ENCODE results near the gene KCNAB1. TPM values are rescaled to one million over a fixed set of nuclear protein-coding genes. Genes with fewer than 3 reads are reported as not detected.

Gene KCNAB1
- total and polyA plus RNA-seq, 4 donors: 8.9 to 45.8 (median 17.8) TPM

DNA sequence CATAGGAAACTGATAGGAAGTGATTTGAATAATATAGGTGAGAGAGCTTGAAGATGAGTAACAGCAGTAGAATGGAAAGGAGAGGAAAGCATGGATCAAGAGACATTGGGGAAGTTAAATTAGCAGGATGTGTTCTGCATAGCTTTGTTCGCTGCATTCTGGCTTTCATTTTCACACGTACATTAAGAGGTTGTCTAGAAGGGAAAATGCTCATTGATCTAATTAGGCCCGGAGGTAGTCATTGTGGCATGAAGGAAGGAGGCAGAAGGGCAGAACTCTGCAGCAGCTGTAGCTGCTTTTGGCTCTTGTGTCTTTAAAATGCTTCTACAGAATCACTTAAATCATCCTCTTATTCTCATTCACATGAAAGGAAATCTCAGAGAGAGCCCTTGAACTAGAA is 40.3 kb downstream of the KCNAB1 start:
- Histone ChIP-seq H3K36me3 (ENCODE audit: control insufficient read depth in 1 of 2, insufficient read depth in 2 of 2, low read length in 1 of 2) (no peaks in the 10 kb centered on the region), H3K27me3 (ENCODE audit: control insufficient read depth in 1 of 2, insufficient read depth in 2 of 2, low read length in 1 of 2) (no peaks in the 10 kb centered on the region), H3K9me3 (ENCODE audit: control insufficient read depth, low read length) (no peaks in the 10 kb centered on the region), H3K4me1 (ENCODE audit: control insufficient read depth in 1 of 2, insufficient read depth in 2 of 2, low read length in 2 of 2) (peaks cover 2 to 10% of the 10 kb centered on the region in 2 donors), H3K27ac (ENCODE audit: low read depth in 1 of 2, low read length in 2 of 2) (no peak overlapping the region), H3K4me3 (ENCODE audit: low read length in 2 of 2) (peak overlapping the region in 1 of 2 donors; percentile 4)
- WGBS, 2 donors: 56 to 57% methylated on average over 3 of the region's 3 CpGs
- intact Hi-C loops (cut with DNase I): no loop called here
- ATAC-seq (ENCODE audit: low FRiP score): no peak
- DNase-seq: no peak

DNA sequence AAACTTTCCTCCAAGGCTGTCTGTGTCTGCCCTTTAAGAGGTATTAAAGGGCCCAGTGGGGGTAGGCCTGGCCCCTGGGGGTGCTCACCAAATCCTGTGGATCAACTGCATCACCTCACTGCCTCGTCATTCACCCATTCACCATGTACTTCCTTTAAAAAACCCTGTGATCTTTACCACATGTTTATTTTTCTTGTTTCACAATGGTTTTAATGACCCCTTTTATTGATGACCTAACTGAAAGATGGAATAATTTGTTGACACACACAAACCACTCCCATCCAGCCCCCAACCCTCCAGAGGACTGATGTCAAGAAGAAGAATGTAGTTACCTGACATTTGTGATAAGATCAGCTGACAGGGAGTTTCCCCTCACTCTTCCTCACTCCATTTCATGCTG is 40.8 kb downstream of the KCNAB1 start:
- Histone ChIP-seq H3K36me3 (ENCODE audit: control insufficient read depth in 1 of 2, insufficient read depth in 2 of 2, low read length in 1 of 2) (no peaks in the 10 kb centered on the region), H3K27me3 (ENCODE audit: control insufficient read depth in 1 of 2, insufficient read depth in 2 of 2, low read length in 1 of 2) (no peaks in the 10 kb centered on the region), H3K27ac (ENCODE audit: low read depth in 1 of 2, low read length in 2 of 2) (no peak overlapping the region), H3K4me1 (ENCODE audit: control insufficient read depth in 1 of 2, insufficient read depth in 2 of 2, low read length in 2 of 2) (peaks cover 2 to 10% of the 10 kb centered on the region in 2 donors), H3K9me3 (ENCODE audit: control insufficient read depth, low read length) (no peaks in the 10 kb centered on the region), H3K4me3 (ENCODE audit: low read length in 2 of 2) (no peak overlapping the region)
- WGBS, 2 donors: 60 to 68% methylated on average over 1 of the region's 1 CpG
- DNase-seq (no peak), ATAC-seq (ENCODE audit: low FRiP score) (no peak)
- intact Hi-C loops (cut with DNase I): no loop called here

DNA sequence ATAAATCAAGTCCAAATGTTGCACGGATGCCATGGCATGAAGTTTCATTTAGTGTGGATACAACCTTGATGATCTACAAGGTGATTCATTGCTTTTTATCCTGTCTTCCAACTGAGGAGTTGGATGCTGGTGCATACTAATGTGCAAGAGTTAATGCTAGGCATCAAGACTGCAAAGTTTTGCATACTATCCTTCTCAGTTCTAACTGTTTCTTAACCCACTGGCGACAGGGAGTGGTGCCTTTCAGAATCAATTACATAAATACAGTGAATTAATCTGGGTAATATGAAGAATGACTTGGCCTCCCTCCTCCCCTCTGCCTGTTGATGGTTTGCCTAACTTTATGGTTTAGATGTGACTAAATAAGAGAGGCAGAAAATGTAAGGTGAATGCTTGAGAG is 43.5 kb downstream of the KCNAB1 start:
- Histone ChIP-seq H3K9me3 (ENCODE audit: control insufficient read depth, low read length) (no peaks in the 10 kb centered on the region), H3K27me3 (ENCODE audit: control insufficient read depth in 1 of 2, insufficient read depth in 2 of 2, low read length in 1 of 2) (no peaks in the 10 kb centered on the region), H3K4me1 (ENCODE audit: control insufficient read depth in 1 of 2, insufficient read depth in 2 of 2, low read length in 2 of 2) (peaks cover 2 to 7% of the 10 kb centered on the region in 2 donors), H3K27ac (ENCODE audit: low read depth in 1 of 2, low read length in 2 of 2) (no peak overlapping the region), H3K4me3 (ENCODE audit: low read length in 2 of 2) (no peak overlapping the region), H3K36me3 (ENCODE audit: control insufficient read depth in 1 of 2, insufficient read depth in 2 of 2, low read length in 1 of 2) (no peaks in the 10 kb centered on the region)
- DNase-seq: no peak
- ATAC-seq (ENCODE audit: low FRiP score): no peak
- 85 to 88% methylated on average over 2 of the region's 2 CpGs for WGBS, 2 donors
- intact Hi-C loops (cut with DNase I): no loop called here

DNA sequence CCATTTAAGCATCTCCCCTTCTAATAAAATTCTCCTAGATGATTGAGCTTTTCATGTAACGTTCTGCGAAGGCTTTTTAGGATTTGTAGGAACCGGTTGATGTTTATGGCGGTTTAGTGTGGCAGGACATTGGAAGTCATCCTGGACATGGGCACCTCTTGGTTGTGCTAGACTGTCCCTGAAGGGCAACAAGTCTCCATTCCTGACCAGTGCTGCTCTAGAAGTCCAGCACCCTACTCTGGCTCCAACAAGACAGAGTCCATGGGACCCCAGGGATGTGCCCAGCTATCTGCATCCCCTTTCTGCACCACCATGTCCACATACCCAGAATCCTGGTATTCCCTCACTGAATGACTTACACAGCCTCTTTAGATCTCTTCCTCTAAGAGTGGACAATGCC is 46.4 kb downstream of the KCNAB1 start:
- Histone ChIP-seq H3K36me3 (ENCODE audit: control insufficient read depth in 1 of 2, insufficient read depth in 2 of 2, low read length in 1 of 2) (no peaks in the 10 kb centered on the region), H3K9me3 (ENCODE audit: control insufficient read depth, low read length) (no peaks in the 10 kb centered on the region), H3K4me3 (ENCODE audit: low read length in 2 of 2) (no peak overlapping the region), H3K27me3 (ENCODE audit: control insufficient read depth in 1 of 2, insufficient read depth in 2 of 2, low read length in 1 of 2) (no peaks in the 10 kb centered on the region), H3K27ac (ENCODE audit: low read depth in 1 of 2, low read length in 2 of 2) (no peak overlapping the region), H3K4me1 (ENCODE audit: control insufficient read depth in 1 of 2, insufficient read depth in 2 of 2, low read length in 2 of 2) (no peaks in the 10 kb centered on the region)
- whole genome bisulfite sequencing, 2 donors: 84% methylated on average over 4 of the region's 4 CpGs
- intact Hi-C loops (cut with DNase I): no loop called here
- DNase-seq: no peak
- ATAC-seq (ENCODE audit: low FRiP score): no peak

DNA sequence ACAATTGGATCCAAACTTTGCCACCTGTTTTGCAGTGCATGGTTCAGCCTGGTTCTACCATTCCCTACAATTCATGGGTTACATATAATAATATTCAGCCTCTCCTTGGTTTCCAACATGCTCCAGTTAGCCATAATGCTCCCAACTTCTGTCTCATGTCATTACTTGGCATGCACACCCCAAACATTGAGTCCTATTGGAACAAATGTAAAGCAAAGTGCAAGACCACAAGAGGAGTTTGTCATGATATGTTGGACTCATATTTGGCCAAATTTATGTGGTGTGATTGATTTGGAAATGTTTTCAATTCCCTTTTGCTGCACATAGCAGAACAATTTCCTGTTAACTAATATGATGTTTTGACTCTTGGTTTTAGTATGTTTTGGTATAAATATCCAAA is 50.2 kb downstream of the KCNAB1 start:
- H3K4me3 ChIP-seq (ENCODE audit: low read length in 2 of 2): no peak overlapping the region
- H3K27me3 ChIP-seq (ENCODE audit: control insufficient read depth in 1 of 2, insufficient read depth in 2 of 2, low read length in 1 of 2): no peaks in the 10 kb centered on the region
- H3K27ac ChIP-seq (ENCODE audit: low read depth in 1 of 2, low read length in 2 of 2): no peak overlapping the region
- H3K9me3 ChIP-seq (ENCODE audit: control insufficient read depth, low read length): no peaks in the 10 kb centered on the region
- intact Hi-C loops (cut with DNase I): loop anchor here in 1 of 2 donors (5.0 kb wide), 2 partner anchors 287 to 342 kb away; no protein-coding TSS in a partner anchor
- no peaks in the 10 kb centered on the region for H3K36me3 ChIP-seq (ENCODE audit: control insufficient read depth in 1 of 2, insufficient read depth in 2 of 2, low read length in 1 of 2)
- DNase-seq (no peak), ATAC-seq (ENCODE audit: low FRiP score) (no peak)
- H3K4me1 ChIP-seq (ENCODE audit: control insufficient read depth in 1 of 2, insufficient read depth in 2 of 2, low read length in 2 of 2): no peaks in the 10 kb centered on the region

DNA sequence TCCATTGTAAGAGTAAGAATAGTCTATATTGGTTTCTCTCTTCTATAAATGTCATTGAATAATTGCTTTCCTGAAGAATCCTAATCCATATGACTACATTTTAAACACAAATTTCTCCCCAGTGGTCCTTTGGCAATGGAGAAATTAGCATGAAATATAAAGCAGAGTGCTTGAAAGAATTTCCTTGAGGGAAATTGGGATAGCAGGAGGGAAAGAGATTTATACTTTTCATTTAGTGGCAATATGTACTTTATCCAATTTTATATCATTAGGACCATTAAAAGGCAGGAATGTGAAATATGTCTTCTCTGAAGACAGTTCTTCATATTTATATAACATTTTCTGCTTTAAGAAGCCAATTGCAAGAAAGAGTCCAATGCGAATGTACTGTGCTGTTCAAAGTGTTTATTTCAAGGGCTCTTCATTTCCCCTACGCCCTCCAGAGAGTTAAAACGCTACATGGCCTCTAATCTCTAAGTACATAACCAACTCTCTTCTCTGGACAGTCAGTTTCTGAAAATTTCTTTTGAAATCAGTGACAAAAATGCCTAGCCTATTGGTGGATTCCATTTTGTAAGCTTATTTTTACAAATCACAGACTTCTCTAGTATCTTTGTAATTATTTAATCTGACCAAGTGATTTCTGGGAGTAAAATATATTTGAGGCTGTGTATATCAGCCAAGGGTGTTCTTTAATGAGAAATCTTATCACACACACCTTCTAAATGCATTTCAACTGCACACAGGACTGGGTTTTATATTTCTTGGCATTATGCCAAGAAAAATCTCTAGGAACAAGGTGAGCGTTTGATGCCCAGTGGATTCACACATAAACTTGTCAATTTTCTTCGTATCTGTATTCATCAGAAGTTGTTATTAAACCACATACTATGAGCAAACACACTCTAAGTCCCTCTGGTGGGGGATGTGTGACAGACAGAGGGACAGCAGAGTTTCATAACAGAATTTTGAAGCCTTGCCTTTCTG is 51.2 kb downstream of the KCNAB1 start:
- Histone ChIP-seq H3K4me1 (ENCODE audit: control insufficient read depth in 1 of 2, insufficient read depth in 2 of 2, low read length in 2 of 2) (no peaks in the 10 kb centered on the region), H3K9me3 (ENCODE audit: control insufficient read depth, low read length) (no peaks in the 10 kb centered on the region), H3K27ac (ENCODE audit: low read depth in 1 of 2, low read length in 2 of 2) (no peak overlapping the region), H3K27me3 (ENCODE audit: control insufficient read depth in 1 of 2, insufficient read depth in 2 of 2, low read length in 1 of 2) (no peaks in the 10 kb centered on the region), H3K4me3 (ENCODE audit: low read length in 2 of 2) (no peak overlapping the region), H3K36me3 (ENCODE audit: control insufficient read depth in 1 of 2, insufficient read depth in 2 of 2, low read length in 1 of 2) (no peaks in the 10 kb centered on the region)
- no peak for ATAC-seq (ENCODE audit: low FRiP score)
- WGBS, 2 donors: 88 to 89% methylated on average over 5 of the region's 5 CpGs
- intact Hi-C loops (cut with DNase I): loop anchor here in 1 of 2 donors (5.0 kb wide), 2 partner anchors 286 to 341 kb away; no protein-coding TSS in a partner anchor
- no peak for DNase-seq

DNA sequence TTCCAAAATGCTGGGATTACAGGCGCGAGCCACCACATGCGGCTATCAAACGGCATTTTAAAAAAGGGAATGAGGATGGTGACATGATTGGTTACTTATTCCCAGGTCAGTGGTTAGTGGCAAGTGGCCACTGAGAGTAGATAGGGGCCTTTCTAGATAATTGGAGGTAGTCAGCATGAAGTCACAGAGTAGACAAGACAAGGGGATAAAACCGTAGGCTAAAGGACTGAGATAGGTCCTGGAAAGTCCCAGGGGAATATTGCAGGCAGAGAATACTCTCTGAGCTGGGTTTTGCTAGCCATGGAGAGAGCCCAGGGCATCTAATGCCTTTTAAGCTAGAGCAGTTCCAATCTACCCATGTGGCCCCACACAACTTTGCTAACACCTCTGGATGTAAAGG is 52.2 kb downstream of the KCNAB1 start:
- no peaks in the 10 kb centered on the region for H3K4me1 ChIP-seq (ENCODE audit: control insufficient read depth in 1 of 2, insufficient read depth in 2 of 2, low read length in 2 of 2)
- no peak overlapping the region for H3K4me3 ChIP-seq (ENCODE audit: low read length in 2 of 2)
- H3K9me3 ChIP-seq (ENCODE audit: control insufficient read depth, low read length): no peaks in the 10 kb centered on the region
- no peak for ATAC-seq (ENCODE audit: low FRiP score)
- H3K27me3 ChIP-seq (ENCODE audit: control insufficient read depth in 1 of 2, insufficient read depth in 2 of 2, low read length in 1 of 2): no peaks in the 10 kb centered on the region
- no peak overlapping the region for H3K27ac ChIP-seq (ENCODE audit: low read depth in 1 of 2, low read length in 2 of 2)
- H3K36me3 ChIP-seq (ENCODE audit: control insufficient read depth in 1 of 2, insufficient read depth in 2 of 2, low read length in 1 of 2): no peaks in the 10 kb centered on the region
- intact Hi-C loops (cut with DNase I): loop anchor here in 1 of 2 donors (5.0 kb wide), 2 partner anchors 285 to 340 kb away; no protein-coding TSS in a partner anchor
- DNase-seq: no peak
- 96 to 99% methylated on average over 5 of the region's 5 CpGs for WGBS, 2 donors

DNA sequence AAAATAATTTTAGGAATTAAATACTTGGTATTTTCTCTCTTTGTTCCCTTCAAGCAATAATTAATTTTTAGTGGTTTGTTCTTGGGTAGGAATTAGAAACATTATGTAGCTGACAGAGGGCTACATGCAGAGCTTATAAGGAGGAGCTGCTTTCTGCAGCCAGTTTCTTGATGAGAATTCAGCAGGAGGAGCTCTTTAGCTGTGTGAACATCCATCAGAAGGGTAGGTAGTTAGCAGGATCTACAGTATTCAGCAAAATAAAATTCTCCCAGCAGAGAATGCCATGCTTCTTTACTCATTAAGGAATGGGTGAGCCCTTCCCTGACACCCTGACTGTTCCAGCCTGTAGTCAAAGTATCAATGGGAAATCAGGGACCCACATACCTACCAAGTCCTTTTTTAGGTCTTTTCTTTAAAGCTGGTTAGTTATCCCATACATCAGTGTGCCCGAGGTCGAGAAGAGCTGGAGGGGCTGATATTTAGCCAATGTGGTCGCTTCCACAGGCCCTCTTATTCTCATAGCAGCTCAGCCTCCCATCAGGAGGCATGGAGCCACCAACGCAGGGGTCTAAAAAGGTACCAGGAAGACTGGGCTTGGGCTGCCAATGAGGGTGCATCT is 54.0 kb downstream of the KCNAB1 start:
- no peaks in the 10 kb centered on the region for H3K27me3 ChIP-seq (ENCODE audit: control insufficient read depth in 1 of 2, insufficient read depth in 2 of 2, low read length in 1 of 2)
- ATAC-seq (ENCODE audit: low FRiP score) (no peak), DNase-seq (no peak)
- H3K4me1 ChIP-seq (ENCODE audit: control insufficient read depth in 1 of 2, insufficient read depth in 2 of 2, low read length in 2 of 2): no peaks in the 10 kb centered on the region
- 90 to 96% methylated on average over 4 of the region's 4 CpGs for WGBS, 2 donors
- intact Hi-C loops (cut with DNase I): loop anchor here in 1 of 2 donors (5.0 kb wide), 2 partner anchors 283 to 338 kb away; no protein-coding TSS in a partner anchor
- H3K4me3 ChIP-seq (ENCODE audit: low read length in 2 of 2): no peak overlapping the region
- H3K36me3 ChIP-seq (ENCODE audit: control insufficient read depth in 1 of 2, insufficient read depth in 2 of 2, low read length in 1 of 2): no peaks in the 10 kb centered on the region
- H3K9me3 ChIP-seq (ENCODE audit: control insufficient read depth, low read length): no peaks in the 10 kb centered on the region
- no peak overlapping the region for H3K27ac ChIP-seq (ENCODE audit: low read depth in 1 of 2, low read length in 2 of 2)

All from aorta (tissue), 5 donors.